ENCODE results near the gene ATXN1.
"Not testable (repeated sequence)": the region's sequence is repeated elsewhere in the genome, so short reads cannot be mapped to it uniquely, and the experiment has no call there.

The ATXN1 gene

GRCh38 chr6:16615215-16615614 lies 146.0 kb downstream of the ATXN1 start:
- DNase-seq (ENCODE audit: low spot score) = not testable (repeated sequence)

- DNase-seq (ENCODE audit: low spot score) = not testable (repeated sequence)
These were observed 147.1 kb downstream of the ATXN1 start for GRCh38 chr6:16614143-16614542.

DNA sequence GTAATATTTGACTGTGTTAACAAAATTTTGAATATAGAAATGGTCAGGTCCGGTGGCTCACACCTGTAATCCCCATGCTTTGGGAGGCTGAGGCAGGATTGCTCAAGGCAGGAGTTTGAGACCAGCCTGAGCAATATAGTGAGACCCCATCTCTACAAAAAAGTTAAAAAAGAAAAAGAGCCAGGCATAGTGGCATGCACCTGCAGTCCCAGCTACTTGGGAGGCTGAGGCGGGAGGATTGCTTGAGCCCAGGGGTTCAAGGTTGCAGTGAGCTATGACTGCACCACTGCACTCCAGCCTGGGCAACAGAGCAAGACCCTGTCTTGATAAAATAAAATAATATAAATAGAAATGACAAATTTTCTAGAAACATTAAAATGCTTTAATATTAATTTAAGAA lies 147.8 kb downstream of the ATXN1 start:
- not testable (repeated sequence) for DNase-seq (ENCODE audit: low spot score)

- no peak for DNase-seq (ENCODE audit: low spot score)
These were observed 152.8 kb downstream of the ATXN1 start for GRCh38 chr6:16608444-16608843.

DNA sequence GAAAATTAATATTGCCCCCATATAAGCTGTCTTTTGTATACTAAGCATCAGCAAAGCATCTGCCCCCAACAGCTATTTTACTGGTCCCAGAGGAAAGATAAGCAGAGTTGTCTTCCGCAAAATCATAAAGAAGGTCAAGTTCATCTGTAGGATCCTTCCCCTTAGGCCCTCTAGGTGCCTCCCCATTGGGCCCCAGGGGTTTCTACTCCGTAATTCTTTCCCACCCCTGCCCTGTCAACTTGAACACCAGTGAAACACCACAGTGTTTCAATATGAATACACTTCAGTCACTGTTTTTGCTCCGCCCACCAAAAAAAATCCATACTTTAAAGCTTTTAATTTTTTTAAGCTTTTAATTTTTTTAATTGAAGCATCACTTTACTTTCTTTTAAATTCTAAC lies 159.2 kb downstream of the ATXN1 start:
- DNase-seq (ENCODE audit: low spot score) = no peak

DNA sequence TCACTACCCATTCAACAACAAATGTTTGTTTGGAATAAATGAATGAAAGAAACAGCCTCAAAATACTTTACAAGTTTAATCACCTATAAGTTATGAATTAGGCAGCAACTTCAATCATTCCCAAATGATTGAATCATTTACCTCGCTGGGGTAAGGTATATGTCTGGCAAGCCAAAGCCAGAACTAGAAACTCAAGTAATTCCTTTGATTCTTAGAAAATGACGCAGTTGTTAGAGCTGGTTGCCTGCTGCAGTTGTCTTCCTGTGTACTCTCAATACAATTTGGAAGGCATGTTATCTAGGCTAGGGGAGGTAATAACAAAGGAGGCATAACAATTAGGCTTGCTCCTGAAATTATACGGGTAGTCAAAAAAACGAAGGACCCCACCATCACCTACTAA lies 160.6 kb downstream of the ATXN1 start:
- DNase-seq (ENCODE audit: low spot score) = no peak

GRCh38 chr6:16600026-16600425 lies 161.2 kb downstream of the ATXN1 start:
- DNase-seq (ENCODE audit: low spot score) = no peak

DNA sequence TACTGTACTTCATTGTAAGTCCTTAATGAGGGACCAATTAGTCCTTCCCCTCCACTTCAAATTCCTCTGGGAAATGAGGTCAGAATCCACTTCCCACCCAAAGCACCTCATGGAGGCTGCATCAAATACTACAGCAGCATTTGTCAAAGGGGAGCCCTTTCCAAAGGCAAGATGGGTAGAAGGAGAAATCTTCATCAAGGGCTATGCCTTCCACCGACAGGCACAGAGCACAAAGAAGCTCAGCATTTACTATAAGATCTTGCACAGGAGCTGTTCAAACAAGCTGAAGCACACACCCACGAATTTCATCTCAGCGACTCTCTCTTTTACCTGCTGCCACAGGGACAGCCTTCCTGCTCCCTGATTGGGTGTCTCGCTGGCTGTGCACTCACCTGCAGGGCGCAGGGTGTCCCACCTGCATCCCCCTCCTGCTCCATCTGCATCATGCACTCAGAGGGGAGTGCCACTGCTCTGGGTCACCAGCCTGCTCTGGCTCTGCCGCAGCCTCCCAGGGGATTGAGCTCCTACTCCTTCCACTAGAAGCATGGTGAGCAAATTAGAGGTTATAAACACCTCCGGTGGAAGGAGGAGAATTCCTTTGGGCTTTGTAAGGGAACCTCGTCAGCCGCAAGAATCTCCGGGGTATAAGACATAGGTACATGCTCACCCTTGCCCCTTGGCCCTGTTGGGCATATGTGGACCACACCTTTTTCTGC lies 164.5 kb downstream of the ATXN1 start:
- no peak for DNase-seq (ENCODE audit: low spot score)

DNA sequence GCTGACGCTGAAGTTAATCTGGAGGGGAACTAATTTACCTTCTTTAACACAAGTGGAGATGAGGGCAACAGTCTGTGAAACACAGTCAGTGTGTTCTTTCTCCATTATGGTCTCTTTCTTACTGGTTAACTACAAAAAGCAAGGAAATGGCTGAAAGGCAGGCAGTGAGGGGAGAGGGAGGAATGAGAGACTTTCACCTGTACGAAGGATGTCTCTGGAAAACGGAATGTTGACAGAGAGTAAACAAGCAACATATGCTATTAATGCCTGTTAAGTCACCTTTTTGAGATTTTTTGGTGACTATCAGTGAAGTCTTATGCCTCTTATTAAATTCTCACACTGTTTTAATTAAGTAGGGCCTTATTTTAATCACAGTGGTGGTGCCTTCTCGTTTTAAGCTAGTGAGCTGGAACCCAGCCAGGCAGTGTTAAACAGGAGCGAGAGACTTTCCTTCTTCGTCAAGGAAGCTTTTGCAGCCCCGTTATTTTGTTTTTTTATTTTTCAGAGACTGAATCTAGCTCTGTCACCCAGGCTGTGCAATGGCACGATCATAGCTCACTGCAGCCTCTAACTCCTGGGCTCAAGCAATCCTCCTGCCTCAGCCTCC lies 165.6 kb downstream of the ATXN1 start:
- DNase-seq (ENCODE audit: low spot score) = no peak

DNA sequence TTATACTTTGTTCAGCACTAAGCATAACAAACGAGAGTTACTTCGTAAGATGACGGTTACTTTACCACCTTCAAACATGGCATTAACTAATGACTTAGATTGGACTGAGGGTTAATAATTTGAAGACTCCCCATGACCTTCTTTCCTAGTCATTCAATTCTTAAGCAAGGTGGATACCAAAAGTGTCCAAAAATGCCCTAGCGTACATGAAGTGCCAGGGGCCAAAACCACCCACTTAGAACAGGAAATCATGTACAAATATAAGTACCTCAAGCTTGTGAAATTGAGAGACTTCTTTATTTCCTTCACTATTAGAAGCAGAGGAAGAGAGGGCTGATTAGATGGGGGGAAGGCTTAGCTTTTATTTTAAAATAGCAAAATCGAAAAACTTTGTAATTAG lies 166.4 kb downstream of the ATXN1 start:
- no peak for DNase-seq (ENCODE audit: low spot score)

DNA sequence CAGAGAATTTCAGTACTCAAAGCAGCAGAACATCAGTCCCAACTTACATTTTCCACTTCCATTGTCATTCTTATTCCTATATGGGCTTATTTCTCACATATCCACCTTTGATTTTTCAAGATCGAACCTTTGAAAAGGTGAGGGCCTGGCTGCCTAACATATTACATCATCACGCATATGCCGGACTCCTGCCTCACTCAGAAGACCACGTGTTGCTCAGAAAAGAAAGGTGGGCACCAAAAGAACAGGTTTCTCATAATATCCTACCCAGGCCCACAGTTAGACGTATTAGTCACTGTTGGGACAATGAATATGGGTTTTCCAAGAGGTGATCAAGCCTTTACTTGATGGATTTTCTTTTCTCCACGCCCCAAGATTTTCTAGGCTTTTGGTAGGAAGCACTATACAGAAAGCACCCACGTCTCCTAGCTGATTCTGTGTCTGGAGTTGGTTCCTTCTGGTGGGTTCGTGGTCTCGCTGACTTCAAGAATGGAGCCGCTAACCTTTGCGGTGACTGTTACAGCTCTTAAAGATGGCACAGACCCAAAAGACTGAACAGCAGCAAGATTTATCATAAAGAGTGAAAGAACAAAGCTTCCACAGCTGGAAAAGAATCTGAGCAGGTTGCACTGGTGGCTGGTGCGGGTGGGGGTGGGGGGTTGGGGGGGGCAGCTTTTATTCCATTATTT lies 168.9 kb downstream of the ATXN1 start:
- DNase-seq (ENCODE audit: low spot score) = no peak

GRCh38 chr6:16591396-16592222 lies 169.7 kb downstream of the ATXN1 start:
- no peak for DNase-seq (ENCODE audit: low spot score)

DNA sequence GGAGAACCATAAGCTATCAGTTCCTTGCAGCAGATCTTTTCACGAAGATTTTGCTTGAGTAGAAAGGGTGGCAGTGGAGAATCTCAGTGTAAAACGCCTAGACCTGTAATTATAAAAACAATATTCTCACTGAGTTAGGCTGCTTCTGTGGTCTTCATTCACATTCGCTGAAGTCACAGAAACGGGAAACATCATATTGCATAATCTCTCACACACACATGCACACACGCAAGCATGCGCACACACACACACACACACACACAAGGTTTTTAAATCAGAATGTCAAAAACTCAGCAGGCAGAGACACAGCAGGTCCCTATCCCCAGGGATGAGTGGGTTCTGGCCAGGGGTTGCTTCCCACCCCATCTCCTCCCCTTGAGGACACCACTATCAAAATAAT lies 175.5 kb downstream of the ATXN1 start:
- DNase-seq (ENCODE audit: low spot score) = no peak

GRCh38 chr6:16583144-16583762 lies 178.0 kb downstream of the ATXN1 start:
- DNase-seq (ENCODE audit: low spot score) = no peak

DNA sequence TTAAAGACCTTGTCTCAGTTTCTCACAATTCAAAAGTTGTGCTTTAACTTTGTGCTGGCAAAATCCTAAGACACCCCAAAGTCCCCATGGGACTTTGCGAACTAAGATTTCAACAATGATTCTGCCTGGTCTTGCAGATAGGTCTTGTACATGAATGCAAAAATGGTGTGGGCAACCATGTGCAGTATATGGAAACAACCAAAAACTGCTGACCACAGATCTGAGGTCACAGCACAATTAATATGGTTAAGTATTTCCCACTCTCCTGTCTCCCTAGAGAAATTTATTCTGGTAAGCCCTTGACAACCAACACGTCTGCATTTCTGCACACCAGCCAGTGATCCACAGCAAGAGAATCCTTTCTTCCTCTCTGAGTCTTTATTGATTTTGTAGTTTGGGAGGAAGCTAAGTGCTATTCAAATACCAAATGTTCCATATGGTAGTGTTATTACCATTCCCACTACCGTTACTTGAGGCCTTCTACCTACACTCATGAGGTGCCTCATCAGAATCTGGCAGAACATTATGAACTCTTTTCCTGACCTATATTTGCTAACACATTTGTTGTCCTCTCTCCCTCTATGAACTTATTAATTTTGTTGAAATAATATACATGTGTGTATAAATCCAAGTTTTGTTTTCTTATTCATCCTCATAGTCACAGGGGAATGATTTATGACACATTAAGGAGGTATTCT lies 178.7 kb downstream of the ATXN1 start:
- no peak for DNase-seq (ENCODE audit: low spot score)

DNA sequence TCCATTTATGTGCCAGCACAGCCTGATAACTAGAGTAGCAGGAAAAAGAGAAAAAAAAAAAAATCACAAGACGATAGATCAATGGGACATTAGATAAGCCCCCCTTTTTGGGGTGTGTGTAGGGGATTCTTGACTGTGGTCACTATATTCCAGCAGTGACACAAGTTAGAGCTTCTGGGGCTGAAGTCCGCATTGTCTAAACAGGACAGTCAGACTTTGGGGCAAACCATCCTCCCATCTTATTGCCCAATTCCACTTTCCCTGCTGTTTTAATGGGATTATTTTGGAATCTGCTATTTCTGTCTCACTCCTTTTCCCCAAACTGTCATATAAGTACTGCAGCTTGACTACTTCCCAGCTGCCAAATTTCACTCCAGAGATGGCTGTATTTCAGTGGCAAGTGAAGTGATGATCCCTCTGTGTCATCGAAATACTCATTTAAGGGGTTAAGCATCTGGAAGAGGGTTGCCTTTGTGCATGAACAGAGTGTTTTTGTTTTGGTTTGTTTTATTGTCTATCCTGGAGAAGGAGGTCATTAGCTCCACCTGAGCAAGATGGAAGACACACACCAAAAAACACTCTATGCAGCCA lies 182.5 kb downstream of the ATXN1 start:
- no peak for DNase-seq (ENCODE audit: low spot score)

DNA sequence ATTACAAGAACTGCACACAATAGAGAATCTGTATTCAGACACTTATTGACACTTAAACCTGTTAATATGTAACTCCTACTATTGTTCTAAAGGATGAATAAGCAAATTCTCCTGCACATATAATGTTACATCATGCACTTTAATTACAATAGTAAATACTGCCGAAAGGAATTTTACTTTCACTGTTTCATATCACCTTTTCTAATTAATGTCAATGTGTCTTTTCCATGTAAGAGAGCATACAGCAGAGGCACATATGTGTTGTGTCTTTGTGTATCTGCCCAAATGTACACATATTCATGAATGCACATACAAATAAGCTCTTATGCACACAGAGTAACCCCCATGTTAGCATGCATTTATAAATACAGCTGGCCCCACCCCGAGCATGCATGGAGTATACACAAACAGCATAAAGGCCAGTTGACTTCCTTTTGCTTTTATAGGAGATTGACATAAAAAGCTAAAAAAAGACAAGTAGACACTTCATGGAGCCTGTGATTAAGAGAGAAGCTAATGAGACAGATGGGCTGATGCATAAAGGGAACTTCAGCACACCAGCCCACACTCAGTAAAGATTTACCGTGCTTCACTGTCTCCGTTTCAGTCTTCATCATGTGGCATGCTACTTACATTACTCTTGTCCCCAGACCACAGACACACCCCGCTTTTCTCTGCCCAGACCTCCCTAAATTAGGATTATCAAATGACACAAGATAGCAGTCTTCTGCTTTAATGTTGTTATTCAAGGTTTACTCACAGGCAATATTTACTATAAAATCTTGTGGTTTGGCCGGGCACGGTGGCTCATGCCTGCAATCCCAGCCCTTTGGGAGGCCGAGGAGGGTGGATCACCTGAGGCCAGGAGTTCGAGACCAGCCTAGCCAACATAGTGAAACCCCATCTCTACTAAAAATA lies 184.6 kb downstream of the ATXN1 start:
- DNase-seq (ENCODE audit: low spot score) = no peak

GRCh38 chr6:16575655-16576054 lies 185.6 kb downstream of the ATXN1 start:
- DNase-seq (ENCODE audit: low spot score) = no peak

DNA sequence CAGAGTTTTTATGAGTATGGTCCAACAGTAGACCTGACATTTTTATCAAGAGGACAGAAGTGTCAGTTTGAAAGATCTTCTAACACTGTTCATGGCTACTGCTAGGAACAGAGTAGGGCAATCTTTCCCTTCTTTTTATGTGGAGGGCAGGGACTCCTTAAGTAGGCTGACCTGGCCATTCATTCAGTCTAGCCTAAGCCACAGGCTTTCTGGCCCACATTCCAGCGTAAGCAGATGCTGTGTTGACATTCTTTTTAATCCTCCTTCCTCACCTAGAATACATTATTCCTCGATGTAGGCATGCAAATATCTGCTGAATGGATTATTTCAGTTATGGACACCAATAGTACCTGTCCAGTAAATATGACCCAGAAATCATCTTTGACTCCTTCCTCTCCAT lies 188.3 kb downstream of the ATXN1 start:
- DNase-seq (ENCODE audit: low spot score) = no peak

GRCh38 chr6:16572317-16572716 lies 188.9 kb downstream of the ATXN1 start:
- DNase-seq (ENCODE audit: low spot score) = no peak
